Spleen (tissue), 7 donors: ENCODE data around the gene UPK3A.

Experiments
- CTCF ChIP-seq, 11 experiments: fragments of 200-600 bp in 7 of 11; fragments of 450-650 bp in 4 of 11; sonication (generic) in 4 of 11; IDR thresholded peaks in 8 of 11; conservative IDR thresholded peaks in 3 of 11; 1 replicate in 7 of 11; 2 replicates in 4 of 11; pipeline versions ENCODE4 v1.4.0 to v1.8.0; 2016 to 2021; ENCODE audit warnings: antibody characterized with exemption in 11 of 11, inconsistent platforms in 4 of 11, mild to moderate bottlenecking in 1 of 11
- POLR2A ChIP-seq, 3 donors: fragments of 450-650 bp; IDR thresholded peaks; one replicate each; pipeline ENCODE4 v1.5.1; 2017; ENCODE audit warnings: antibody characterized with exemption in 3 of 3, mild to moderate bottlenecking in 1 of 3
- POLR2AphosphoS5 ChIP-seq, 3 donors: sonication (generic); formaldehyde crosslinking; IDR thresholded peaks; one replicate each; pipeline ENCODE4 v1.5.1; 2017; ENCODE audit warnings: antibody characterized with exemption in 3 of 3
- donor health status: DM: no; HTN: no; CAD: no; lungs with moderate emphysema.
- donor health status: DM: no; HTN: no; CAD: no.
- donor health status: DM: no; HTN: no; CAD: no.

DNA sequence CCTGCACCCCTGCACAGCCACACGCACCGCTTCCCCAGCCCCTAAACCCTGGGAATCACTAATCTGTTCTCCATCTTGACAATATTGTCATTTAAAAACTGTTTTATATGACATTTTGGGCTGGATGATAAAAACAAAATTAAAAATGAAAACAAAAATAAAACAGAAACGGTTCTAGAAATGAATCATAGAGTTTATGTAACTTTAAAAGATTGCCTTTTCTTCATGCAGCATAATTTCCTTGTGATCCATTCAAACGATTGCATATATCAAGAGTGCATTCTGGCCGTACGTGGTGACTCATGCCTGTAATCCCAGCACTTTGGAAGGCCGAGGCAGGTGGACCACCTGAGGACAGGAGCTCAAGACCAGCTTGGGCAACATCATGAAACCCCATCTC lies 18.4 kb downstream of the UPK3A start:
- TF ChIP-seq CTCF (IDR thresholded peaks at IDR 0.05 in 8 of 11, conservative IDR thresholded peaks at IDR 0.05 in 3 of 11) (no peak), POLR2A (IDR thresholded peaks at IDR 0.05) (no peak), POLR2AphosphoS5 (IDR thresholded peaks at IDR 0.05) (no peak)
